PFSK-1 (cell line): Measurements from ENCODE around the gene ARG2.

Experiments
- POLR2AphosphoS5 ChIP-seq: IDR thresholded peaks from 2 replicates; pipeline ENCODE4 v1.6.1; 2012; ENCODE audit warnings: low read depth, mild to moderate bottlenecking, control low read depth, low read length, moderate library complexity
- SIN3A ChIP-seq: IDR thresholded peaks from 2 replicates; pipeline ENCODE4 v1.6.1; 2012; ENCODE audit warnings: mild to moderate bottlenecking, low read length, moderate library complexity, borderline replicate concordance; ENCODE audit not compliant: insufficient read depth
- TAF1 ChIP-seq: IDR thresholded peaks from 2 replicates; pipeline ENCODE4 v1.6.1; 2012; ENCODE audit warnings: low read length, control low read depth, borderline replicate concordance; ENCODE audit not compliant: insufficient read depth
- TF ChIP-seq, protein P1 (sequence below), 2 experiments: IDR thresholded peaks; 2 replicates each; pipeline versions ENCODE4 v1.6.1 to v1.8.0; 2011 to 2012; ENCODE audit warnings: low read depth in 2 of 2, low read length in 2 of 2, control low read depth in 1 of 2, inconsistent platforms in 1 of 2, mild to moderate bottlenecking in 1 of 2, moderate library complexity in 1 of 2; ENCODE audit not compliant: insufficient read depth in 1 of 2

DNA sequence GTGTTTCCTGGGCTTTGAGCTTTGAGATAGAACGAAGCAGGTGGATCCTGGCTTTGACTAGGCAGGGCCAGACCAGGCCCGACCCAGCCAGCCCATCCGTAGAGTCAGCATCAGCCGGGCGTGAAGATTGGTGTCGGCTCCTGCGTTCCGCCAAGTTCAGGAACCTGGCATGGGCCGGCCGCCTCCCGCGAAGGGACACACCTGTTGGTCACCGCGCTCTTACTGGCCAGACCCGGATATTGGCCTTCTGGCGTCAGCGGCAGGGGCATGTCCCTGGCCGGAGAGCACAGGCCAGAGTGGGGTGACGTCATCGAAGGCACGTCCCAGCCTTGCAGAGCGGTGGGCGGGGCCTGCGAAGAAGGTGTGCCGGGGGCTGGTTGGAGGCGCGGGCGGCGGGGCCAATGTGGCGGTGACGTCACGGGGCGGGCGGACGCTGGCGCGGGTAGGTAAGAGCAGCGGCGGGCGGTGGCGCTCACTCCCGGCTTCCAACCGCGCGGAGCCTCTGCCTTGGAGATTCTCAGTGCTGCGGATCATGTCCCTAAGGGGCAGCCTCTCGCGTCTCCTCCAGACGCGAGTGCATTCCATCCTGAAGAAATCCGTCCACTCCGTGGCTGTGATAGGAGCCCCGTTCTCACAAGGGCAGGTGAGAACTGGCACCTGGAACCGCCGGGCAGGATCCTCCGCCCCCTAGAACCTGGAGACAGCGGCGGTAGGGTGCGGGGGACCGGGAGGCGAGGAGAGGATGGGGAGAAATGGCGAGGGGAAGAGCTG lies at the start of gene ARG2:
- TF ChIP-seq, protein P1, sequence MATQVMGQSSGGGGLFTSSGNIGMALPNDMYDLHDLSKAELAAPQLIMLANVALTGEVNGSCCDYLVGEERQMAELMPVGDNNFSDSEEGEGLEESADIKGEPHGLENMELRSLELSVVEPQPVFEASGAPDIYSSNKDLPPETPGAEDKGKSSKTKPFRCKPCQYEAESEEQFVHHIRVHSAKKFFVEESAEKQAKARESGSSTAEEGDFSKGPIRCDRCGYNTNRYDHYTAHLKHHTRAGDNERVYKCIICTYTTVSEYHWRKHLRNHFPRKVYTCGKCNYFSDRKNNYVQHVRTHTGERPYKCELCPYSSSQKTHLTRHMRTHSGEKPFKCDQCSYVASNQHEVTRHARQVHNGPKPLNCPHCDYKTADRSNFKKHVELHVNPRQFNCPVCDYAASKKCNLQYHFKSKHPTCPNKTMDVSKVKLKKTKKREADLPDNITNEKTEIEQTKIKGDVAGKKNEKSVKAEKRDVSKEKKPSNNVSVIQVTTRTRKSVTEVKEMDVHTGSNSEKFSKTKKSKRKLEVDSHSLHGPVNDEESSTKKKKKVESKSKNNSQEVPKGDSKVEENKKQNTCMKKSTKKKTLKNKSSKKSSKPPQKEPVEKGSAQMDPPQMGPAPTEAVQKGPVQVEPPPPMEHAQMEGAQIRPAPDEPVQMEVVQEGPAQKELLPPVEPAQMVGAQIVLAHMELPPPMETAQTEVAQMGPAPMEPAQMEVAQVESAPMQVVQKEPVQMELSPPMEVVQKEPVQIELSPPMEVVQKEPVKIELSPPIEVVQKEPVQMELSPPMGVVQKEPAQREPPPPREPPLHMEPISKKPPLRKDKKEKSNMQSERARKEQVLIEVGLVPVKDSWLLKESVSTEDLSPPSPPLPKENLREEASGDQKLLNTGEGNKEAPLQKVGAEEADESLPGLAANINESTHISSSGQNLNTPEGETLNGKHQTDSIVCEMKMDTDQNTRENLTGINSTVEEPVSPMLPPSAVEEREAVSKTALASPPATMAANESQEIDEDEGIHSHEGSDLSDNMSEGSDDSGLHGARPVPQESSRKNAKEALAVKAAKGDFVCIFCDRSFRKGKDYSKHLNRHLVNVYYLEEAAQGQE (IDR thresholded peaks at IDR 0.05; ENCODE audit: insufficient read depth in 1 of 2, low read depth in 2 of 2, low read length in 2 of 2) = no peak
- TF ChIP-seq TAF1 = no peak
- no peak; the same call in 1 of the 2 replicates for TF ChIP-seq SIN3A
- TF ChIP-seq POLR2AphosphoS5 = no peak
